HG03060 (cell line): Measurements from ENCODE around the gene MAGEA12.
"Not testable (repeated sequence)": the region's sequence is repeated elsewhere in the genome, so short reads cannot be mapped to it uniquely, and the experiment has no call there.

Experiments used
- ATAC-seq: cut with Tn5 transposase; IDR thresholded peaks from one replicate; pipeline ENCODE4 v1.9.1; 2021; ENCODE audit warnings: low read depth, moderate number of reproducible peaks; ENCODE audit not compliant: unreplicated experiment

MAGEA12 gene, protein sequence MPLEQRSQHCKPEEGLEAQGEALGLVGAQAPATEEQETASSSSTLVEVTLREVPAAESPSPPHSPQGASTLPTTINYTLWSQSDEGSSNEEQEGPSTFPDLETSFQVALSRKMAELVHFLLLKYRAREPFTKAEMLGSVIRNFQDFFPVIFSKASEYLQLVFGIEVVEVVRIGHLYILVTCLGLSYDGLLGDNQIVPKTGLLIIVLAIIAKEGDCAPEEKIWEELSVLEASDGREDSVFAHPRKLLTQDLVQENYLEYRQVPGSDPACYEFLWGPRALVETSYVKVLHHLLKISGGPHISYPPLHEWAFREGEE

DNA sequence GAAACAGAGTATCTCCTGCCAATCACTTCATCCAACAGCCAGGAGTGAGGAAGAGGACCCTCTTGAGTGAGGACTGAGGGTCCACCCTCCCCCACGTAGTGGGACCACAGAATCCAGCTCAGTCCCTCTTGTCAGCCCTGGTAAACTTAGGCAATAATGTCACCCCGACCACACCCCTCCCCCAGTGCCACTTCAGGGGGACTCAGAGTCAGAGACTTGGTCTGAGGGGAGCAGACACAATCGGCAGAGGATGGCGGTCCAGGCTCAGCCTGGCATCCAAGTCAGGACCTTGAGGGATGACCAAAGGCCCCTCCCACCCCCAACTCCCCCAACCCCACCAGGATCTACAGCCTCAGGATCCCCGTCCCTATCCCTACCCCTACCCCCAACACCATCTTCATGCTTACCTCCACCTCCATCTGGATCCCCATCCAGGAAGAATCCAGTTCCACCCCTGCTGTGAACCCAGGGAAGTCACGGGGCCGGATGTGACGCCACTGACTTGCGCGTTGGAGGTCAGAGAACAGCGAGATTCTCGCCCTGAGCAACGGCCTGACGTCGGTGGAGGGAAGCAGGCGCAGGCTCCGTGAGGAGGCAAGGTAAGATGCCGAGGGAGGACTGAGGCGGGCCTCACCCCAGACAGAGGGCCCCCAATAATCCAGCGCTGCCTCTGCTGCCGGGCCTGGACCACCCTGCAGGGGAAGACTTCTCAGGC is at the start of gene MAGEA12, which contains the start of gene CSAG1:
MAGEA12 (plus strand) TSS at position 497 of the 715 bp plus-strand sequence. CDS start 2,405 bp downstream, outside the sequence.
CSAG1 (minus strand) TSS at position 461 of the 715 bp plus-strand sequence. CDS start 1,261 bp downstream, outside the sequence.
- ATAC-seq, result no peak

DNA sequence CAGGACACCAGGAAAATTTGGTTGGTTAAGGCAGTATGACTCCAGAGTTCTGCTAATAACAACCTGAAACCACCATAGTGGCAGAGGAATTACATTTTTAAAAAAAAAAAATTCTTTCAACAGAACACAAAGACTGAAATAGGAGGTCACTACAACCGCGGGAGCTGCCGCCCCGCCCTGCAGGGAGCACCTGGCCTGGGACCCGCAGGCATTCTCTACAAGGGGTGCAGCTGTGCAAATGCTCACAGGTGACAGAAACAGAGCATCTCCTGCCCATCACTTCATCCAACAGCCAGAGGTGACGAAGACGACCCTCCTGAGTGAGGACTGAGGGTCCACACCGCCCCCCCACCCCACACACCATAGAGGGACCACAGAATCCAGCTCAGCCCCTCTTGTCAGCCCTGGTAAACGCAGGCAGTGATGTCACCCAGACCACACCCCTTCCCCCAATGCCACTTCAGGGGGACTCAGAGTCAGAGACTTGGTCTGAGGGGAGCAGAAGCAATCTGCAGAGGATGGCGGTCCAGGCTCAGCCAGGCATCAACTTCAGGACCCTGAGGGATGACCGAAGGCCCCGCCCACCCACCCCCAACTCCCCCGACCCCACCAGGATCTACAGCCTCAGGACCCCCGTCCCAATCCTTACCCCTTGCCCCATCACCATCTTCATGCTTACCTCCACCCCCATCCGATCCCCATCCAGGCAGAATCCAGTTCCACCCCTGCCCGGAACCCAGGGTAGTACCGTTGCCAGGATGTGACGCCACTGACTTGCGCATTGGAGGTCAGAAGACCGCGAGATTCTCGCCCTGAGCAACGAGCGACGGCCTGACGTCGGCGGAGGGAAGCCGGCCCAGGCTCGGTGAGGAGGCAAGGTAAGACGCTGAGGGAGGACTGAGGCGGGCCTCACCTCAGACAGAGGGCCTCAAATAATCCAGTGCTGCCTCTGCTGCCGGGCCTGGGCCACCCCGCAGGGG is 35.3 kb upstream of the MAGEA12 start, which contains the start of gene MAGEA3:
MAGEA3 (plus strand) TSS at position 843 of the 980 bp plus-strand sequence. CDS start 2,039 bp downstream, outside the sequence.
- not testable (repeated sequence) for ATAC-seq

DNA sequence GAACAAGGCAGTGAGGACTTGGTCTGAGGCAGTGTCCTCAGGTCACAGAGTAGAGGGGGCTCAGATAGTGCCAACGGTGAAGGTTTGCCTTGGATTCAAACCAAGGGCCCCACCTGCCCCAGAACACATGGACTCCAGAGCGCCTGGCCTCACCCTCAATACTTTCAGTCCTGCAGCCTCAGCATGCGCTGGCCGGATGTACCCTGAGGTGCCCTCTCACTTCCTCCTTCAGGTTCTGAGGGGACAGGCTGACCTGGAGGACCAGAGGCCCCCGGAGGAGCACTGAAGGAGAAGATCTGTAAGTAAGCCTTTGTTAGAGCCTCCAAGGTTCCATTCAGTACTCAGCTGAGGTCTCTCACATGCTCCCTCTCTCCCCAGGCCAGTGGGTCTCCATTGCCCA is 33.2 kb upstream of the MAGEA12 start:
- ATAC-seq, result not testable (repeated sequence)

DNA sequence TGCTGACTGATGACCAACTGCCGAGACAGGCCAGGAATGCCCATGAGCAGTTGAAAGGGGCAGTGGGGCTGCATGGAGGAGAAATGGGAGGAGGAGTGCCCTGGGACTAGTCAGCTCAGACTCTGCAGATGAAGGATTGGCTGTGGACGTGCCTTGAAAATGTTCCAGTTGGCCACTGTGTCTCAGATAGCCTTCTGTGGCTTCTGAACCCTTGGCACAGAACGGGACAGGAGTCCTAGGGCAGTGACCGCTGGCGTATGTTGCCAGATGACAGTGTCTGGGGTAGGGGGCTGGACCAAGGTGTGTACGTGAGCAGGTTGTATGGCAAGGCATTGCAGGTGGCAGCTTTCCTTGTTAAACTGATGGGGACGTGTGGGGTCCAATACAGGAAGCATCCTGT is 27.1 kb upstream of the MAGEA12 start:
- ATAC-seq, result not testable (repeated sequence)

DNA sequence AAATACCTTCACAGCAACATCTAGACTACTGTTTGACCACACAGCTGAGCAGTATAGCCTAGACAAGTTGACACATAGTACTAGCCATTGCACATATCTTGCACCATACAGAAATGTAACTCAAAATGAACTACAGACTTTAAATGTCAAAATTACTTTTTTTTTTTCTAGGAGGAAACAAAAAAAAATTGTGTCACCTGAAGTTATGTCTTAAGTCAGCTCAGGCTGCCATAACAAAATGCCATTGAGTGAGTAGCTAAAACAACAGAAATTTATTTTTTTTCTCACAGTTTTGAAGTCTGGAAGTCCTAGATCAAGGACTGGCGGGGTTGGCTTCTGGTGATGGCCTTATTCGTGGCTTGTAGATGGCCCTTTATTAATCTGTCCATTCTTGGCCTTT is 24.4 kb upstream of the MAGEA12 start, which contains the start of gene CSAG2:
CSAG2 (minus strand) TSS at position 101 of the 400 bp plus-strand sequence. CDS start 161 bp downstream, outside the sequence.
- not testable (repeated sequence) for ATAC-seq

DNA sequence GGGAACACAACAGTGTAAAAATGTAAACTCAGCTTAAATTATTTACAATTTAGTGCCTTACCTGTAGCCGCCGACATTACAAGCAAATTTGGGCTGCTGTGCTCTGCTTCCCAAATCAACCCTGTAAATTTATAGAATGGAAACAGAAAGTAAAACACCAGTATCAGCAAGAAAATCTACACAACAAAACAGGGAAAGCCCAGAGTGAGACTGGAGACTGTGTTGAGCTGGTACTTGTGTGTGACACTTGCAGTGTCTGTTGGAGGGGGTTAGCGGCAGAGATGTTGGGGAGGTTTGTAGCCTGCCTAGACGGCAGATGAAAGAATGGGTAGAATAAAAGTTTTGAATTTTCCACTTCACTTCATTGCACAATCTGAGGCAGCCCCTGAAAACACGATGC is 20.4 kb upstream of the MAGEA12 start:
- ATAC-seq, result not testable (repeated sequence)

DNA sequence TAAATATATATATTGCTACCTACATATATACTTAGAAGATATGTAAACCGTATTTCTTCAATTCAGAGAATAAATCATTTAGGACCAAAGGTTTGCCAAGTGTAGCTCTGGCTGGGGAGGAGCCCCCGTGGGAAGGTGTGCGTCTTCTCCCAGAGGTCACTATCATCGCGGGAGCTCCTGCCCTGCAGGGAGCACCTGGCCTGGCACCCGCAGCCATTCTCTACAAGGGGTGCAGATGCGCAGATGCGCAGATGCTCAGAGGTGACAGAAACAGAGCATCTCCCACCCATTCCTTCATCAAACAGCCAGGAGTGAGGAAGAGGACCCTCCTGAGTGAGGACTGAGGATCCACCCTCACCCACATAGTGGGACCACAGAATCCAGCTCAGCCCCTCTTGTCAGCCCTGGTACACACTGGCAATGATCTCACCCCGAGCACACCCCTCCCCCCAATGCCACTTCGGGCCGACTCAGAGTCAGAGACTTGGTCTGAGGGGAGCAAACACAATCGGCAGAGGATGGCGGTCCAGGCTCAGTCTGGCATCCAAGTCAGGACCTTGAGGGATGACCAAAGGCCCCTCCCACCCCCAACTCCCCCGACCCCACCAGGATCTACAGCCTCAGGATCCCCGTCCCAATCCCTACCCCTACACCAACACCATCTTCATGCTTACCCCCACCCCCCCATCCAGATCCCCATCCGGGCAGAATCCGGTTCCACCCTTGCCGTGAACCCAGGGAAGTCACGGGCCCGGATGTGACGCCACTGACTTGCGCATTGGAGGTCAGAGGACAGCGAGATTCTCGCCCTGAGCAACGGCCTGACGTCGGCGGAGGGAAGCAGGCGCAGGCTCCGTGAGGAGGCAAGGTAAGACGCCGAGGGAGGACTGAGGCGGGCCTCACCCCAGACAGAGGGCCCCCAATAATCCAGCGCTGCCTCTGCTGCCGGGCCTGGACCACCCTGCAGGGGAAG is 19.5 kb upstream of the MAGEA12 start, which contains the start of gene MAGEA2B:
MAGEA2B (plus strand) TSS at position 814 of the 973 bp plus-strand sequence. CDS start 2,479 bp downstream, outside the sequence.
- ATAC-seq, result not testable (repeated sequence)

DNA sequence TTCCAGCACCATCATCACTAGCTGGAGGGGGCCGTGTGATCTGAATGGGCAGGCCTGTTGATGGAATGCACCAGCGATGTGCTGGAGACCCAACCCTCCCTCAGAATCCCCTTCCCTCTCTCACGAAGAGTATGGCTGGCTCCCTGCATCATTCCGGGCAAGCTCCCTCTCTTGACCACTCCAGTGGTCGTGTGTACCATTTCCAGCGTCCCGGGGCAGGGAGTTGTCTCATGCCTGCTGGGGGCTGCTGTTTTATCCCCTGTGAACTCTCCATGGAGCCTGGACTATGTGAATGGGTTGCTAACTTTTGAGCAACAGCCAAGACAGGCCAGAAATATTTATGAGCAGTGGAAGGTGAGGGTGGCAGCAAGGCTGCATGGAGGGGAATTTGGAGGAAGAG is 8.1 kb upstream of the MAGEA12 start:
- ATAC-seq, result no peak

DNA sequence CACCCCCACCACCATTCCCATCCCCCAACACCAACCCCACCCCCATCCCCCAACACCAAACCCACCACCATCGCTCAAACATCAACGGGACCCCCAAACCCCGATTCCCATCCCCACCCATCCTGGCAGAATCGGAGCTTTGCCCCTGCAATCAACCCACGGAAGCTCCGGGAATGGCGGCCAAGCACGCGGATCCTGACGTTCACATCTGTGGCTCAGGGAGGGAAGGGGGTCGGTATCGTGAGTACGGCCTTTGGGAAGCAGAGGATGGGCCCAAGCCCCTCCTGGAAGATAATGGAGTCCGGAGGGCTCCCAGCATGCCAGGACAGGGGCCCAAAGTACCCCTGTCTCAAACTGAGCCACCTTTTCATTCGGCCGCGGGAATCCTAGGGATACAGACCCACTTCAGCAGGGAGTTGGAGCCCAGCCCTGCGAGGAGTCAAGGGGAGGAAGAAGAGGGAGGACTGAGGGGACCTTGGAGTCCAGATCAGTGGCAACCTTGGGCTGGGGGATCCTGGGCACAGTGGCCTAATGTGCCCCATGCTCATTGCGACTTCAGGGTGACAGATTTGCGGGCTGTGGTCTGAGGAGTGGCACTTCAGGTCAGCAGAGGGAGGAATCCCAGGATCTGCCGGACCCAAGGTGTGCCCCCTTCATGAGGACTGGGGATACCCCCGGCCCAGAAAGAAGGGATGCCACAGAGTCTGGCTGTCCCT is 744 bp downstream of the MAGEA12 start:
- not testable (repeated sequence) for ATAC-seq

DNA sequence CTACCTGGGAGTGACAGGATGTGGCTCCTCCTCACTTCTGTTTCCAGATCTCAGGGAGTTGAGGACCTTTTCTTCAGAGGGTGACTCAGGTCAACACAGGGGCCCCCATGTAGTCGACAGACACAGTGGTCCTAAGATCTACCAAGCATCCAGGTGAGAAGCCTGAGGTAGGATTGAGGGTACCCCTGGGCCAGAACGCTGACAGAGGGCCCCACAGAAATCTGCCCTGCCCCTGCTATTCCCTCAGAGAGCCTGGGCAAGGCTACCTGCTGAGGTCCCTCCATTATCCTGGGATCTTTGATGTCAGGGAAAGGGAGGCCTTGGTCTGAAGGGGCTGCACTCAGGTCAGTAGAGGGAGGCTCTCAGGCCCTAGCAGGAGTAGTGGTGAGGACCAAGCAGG is 1.5 kb downstream of the MAGEA12 start:
- ATAC-seq, result no peak

DNA sequence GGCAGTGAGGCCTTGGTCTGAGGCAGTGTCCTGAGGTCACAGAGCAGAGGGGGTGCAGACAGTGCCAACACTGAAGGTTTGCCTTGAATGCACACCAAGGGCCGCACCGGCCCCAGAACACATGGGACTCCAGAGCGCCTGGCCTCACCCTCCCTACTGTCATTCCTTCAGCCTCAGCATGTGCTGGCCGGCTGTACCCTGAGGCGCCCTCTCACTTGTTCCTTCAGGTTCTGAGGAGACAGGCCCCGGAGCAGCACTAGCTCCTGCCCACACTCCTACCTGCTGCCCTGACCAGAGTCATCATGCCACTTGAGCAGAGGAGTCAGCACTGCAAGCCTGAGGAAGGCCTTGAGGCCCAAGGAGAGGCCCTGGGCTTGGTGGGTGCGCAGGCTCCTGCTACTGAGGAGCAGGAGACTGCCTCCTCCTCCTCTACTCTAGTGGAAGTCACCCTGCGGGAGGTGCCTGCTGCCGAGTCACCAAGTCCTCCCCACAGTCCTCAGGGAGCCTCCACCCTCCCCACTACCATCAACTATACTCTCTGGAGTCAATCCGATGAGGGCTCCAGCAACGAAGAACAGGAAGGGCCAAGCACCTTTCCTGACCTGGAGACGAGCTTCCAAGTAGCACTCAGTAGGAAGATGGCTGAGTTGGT is 2.4 kb downstream of the MAGEA12 start:
- no peak for ATAC-seq

DNA sequence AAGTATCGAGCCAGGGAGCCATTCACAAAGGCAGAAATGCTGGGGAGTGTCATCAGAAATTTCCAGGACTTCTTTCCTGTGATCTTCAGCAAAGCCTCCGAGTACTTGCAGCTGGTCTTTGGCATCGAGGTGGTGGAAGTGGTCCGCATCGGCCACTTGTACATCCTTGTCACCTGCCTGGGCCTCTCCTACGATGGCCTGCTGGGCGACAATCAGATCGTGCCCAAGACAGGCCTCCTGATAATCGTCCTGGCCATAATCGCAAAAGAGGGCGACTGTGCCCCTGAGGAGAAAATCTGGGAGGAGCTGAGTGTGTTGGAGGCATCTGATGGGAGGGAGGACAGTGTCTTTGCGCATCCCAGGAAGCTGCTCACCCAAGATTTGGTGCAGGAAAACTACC is 3.0 kb downstream of the MAGEA12 start:
- ATAC-seq, result not testable (repeated sequence)

DNA sequence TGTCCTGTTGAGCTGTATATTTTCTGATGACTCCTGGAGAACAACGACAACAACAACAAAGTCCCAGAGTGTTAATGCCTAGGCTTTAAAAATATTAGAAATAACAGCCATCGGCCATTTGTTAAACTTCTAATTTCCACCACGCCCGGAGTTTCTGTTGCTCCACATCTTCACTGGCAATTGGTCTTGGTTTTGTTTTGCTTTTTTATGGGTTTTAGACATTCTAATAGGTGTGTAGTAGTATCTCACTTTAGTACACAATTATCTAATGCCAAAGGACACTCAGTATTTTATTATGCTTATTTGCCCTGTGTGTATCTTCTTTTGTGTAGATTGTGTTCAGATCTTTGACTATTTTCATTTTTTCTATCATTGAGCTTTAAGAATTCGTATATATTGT is 5.0 kb downstream of the MAGEA12 start:
- ATAC-seq, result no peak

DNA sequence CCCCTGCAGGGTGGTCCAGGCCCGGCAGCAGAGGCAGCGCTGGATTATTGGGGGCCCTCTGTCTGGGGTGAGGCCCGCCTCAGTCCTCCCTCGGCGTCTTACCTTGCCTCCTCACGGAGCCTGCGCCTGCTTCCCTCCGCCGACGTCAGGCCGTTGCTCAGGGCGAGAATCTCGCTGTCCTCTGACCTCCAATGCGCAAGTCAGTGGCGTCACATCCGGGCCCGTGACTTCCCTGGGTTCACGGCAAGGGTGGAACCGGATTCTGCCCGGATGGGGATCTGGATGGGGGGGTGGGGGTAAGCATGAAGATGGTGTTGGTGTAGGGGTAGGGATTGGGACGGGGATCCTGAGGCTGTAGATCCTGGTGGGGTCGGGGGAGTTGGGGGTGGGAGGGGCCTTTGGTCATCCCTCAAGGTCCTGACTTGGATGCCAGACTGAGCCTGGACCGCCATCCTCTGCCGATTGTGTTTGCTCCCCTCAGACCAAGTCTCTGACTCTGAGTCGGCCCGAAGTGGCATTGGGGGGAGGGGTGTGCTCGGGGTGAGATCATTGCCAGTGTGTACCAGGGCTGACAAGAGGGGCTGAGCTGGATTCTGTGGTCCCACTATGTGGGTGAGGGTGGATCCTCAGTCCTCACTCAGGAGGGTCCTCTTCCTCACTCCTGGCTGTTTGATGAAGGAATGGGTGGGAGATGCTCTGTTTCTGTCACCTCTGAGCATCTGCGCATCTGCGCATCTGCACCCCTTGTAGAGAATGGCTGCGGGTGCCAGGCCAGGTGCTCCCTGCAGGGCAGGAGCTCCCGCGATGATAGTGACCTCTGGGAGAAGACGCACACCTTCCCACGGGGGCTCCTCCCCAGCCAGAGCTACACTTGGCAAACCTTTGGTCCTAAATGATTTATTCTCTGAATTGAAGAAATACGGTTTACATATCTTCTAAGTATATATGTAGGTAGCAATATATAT is 20.4 kb downstream of the MAGEA12 start, which contains the start of gene MAGEA2:
MAGEA2 (minus strand) TSS at position 157 of the 965 bp plus-strand sequence. CDS start 2,479 bp downstream, outside the sequence.
- not testable (repeated sequence) for ATAC-seq

DNA sequence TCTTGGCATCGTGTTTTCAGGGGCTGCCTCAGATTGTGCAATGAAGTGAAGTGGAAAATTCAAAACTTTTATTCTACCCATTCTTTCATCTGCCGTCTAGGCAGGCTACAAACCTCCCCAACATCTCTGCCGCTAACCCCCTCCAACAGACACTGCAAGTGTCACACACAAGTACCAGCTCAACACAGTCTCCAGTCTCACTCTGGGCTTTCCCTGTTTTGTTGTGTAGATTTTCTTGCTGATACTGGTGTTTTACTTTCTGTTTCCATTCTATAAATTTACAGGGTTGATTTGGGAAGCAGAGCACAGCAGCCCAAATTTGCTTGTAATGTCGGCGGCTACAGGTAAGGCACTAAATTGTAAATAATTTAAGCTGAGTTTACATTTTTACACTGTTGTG is 21.3 kb downstream of the MAGEA12 start:
- ATAC-seq, result not testable (repeated sequence)

DNA sequence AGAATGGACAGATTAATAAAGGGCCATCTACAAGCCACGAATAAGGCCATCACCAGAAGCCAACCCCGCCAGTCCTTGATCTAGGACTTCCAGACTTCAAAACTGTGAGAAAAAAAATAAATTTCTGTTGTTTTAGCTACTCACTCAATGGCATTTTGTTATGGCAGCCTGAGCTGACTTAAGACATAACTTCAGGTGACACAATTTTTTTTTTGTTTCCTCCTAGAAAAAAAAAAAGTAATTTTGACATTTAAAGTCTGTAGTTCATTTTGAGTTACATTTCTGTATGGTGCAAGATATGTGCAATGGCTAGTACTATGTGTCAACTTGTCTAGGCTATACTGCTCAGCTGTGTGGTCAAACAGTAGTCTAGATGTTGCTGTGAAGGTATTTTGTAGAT is 25.4 kb downstream of the MAGEA12 start, which contains the start of gene CSAG3:
CSAG3 (plus strand) TSS at position 301 of the 400 bp plus-strand sequence.
- not testable (repeated sequence) for ATAC-seq
